Activated naive CD4-positive, alpha-beta T cell treated with anti-CD3 and anti-CD28 coated beads, Interleukin-2, amount 50 U/mL, for 72 hours (primary cell): Measurements from ENCODE around the gene STK38. TPM values are rescaled to one million over a fixed set of nuclear protein-coding genes. Genes with fewer than 3 reads are reported as not detected.
A peak's percentile ranks its signal among the peaks of the same experiment; 100 is the strongest.

ENCODE experiments used
- ATAC-seq, 2 donors: fragments of 150-1000 bp; cut with Tn5 transposase; 2 replicates each; pipeline ENCODE4 v1.10.0; 2021; ENCODE audit warnings: mild to moderate bottlenecking in 2 of 2, moderate library complexity in 2 of 2
- DNase-seq, 2 donors: peaks; one replicate each; pipeline ENCODE4 v3.0.0; 2021 to 2022; ENCODE audit warnings: low spot score in 2 of 2
- H3K27ac Mint-ChIP-seq, 2 donors: one replicate each; pipeline ENCODE4 v1.8.0; 2022; ENCODE audit warnings: mild to moderate bottlenecking in 2 of 2, mixed read lengths in 2 of 2
- H3K36me3 Mint-ChIP-seq, 2 donors: one replicate each; pipeline ENCODE4 v1.8.0; 2022; ENCODE audit warnings: mixed read lengths in 2 of 2
- H3K9me3 Mint-ChIP-seq, 2 donors: one replicate each; pipeline ENCODE4 v1.8.0; 2022; ENCODE audit warnings: mixed read lengths in 2 of 2
- total RNA-seq, 2 donors: library from RNA; stranded (reverse); gene quantifications; one replicate each; pipeline ENCODE4 v1.2.3, GENCODE V29; 2022

STK38 gene
- total RNA-seq, 2 donors from 2014 or later = 25.7 to 27.3 TPM

- no peaks in the 10 kb centered on the region for H3K9me3 Mint-ChIP-seq
- ATAC-seq = no peak
- DNase-seq = no peak
- peaks cover 0 to 54% of the 10 kb centered on the region in 2 donors for H3K36me3 Mint-ChIP-seq
- peak overlapping the region in 1 of 2 donors; percentile 92 for H3K27ac Mint-ChIP-seq
These were observed 32.5 kb downstream of the STK38 start for GRCh38 chr6:36514554-36515456.

GRCh38 chr6:36510365-36510764, 36.9 kb downstream of the STK38 start:
- Mint-ChIP-seq H3K27ac (peak overlapping the region in 1 of 2 donors; percentile 68), H3K9me3 (no peaks in the 10 kb centered on the region), H3K36me3 (peaks cover 3 to 69% of the 10 kb centered on the region in 2 donors)
- no peak for ATAC-seq
- DNase-seq = no peak

GRCh38 chr6:36508532-36508931, 38.7 kb downstream of the STK38 start:
- ATAC-seq (no peak), DNase-seq (no peak)
- H3K9me3 Mint-ChIP-seq = no peaks in the 10 kb centered on the region
- no peak overlapping the region for H3K27ac Mint-ChIP-seq
- peaks cover 6 to 60% of the 10 kb centered on the region in 2 donors for H3K36me3 Mint-ChIP-seq

GRCh38 chr6:36506611-36507010, 40.7 kb downstream of the STK38 start:
- H3K36me3 Mint-ChIP-seq = peaks cover 6 to 51% of the 10 kb centered on the region in 2 donors
- peak; percentile 38 to 56 for ATAC-seq

GRCh38 chr6:36505744-36506534, 41.3 kb downstream of the STK38 start:
- Mint-ChIP-seq H3K27ac (peak overlapping the region; percentile 33 to 79), H3K9me3 (no peaks in the 10 kb centered on the region), H3K36me3 (peaks cover 6 to 45% of the 10 kb centered on the region in 2 donors)
- DNase-seq (no peak), ATAC-seq (peak in 1 of 2 donors; percentile 31)

More at GRCh38 chr6:36506611-36507010, 40.7 kb downstream of the STK38 start:
- Mint-ChIP-seq H3K27ac (peak overlapping the region in 1 of 2 donors; percentile 33), H3K9me3 (no peaks in the 10 kb centered on the region)
- DNase-seq = no peak

GRCh38 chr6:36504982-36505381, 42.3 kb downstream of the STK38 start:
- Mint-ChIP-seq H3K36me3 (peaks cover 6 to 35% of the 10 kb centered on the region in 2 donors), H3K9me3 (no peaks in the 10 kb centered on the region), H3K27ac (no peak overlapping the region)
- no peak for ATAC-seq
- no peak for DNase-seq

- DNase-seq (no peak), ATAC-seq (no peak)
- Mint-ChIP-seq H3K36me3 (peaks cover 6 to 30% of the 10 kb centered on the region in 2 donors), H3K9me3 (no peaks in the 10 kb centered on the region), H3K27ac (no peak overlapping the region)
These were observed 43.1 kb downstream of the STK38 start for GRCh38 chr6:36504181-36504580.

- H3K9me3 Mint-ChIP-seq = no peaks in the 10 kb centered on the region
- ATAC-seq (no peak), DNase-seq (no peak)
- H3K36me3 Mint-ChIP-seq = peaks cover 11 to 39% of the 10 kb centered on the region in 2 donors
- no peak overlapping the region for H3K27ac Mint-ChIP-seq
These were observed 45.6 kb downstream of the STK38 start for GRCh38 chr6:36501686-36502085.

- ATAC-seq (no peak), DNase-seq (no peak)
- H3K36me3 Mint-ChIP-seq = peaks cover 12 to 36% of the 10 kb centered on the region in 2 donors
- H3K9me3 Mint-ChIP-seq = no peaks in the 10 kb centered on the region
- H3K27ac Mint-ChIP-seq = no peak overlapping the region
These were observed 47.4 kb downstream of the STK38 start for GRCh38 chr6:36499918-36500317.

- H3K36me3 Mint-ChIP-seq = peaks cover 26 to 63% of the 10 kb centered on the region in 2 donors
- H3K27ac Mint-ChIP-seq = no peak overlapping the region
- DNase-seq = no peak
- ATAC-seq = no peak
- H3K9me3 Mint-ChIP-seq = no peaks in the 10 kb centered on the region
These were observed 52.2 kb downstream of the STK38 start for GRCh38 chr6:36495086-36495485.

- H3K9me3 Mint-ChIP-seq = no peaks in the 10 kb centered on the region
- H3K36me3 Mint-ChIP-seq = peaks cover 29 to 67% of the 10 kb centered on the region in 2 donors
- no peak for ATAC-seq
These were observed 53.4 kb downstream of the STK38 start for GRCh38 chr6:36493859-36494258.

GRCh38 chr6:36493319-36493718, 54.0 kb downstream of the STK38 start:
- DNase-seq (no peak), ATAC-seq (no peak)
- H3K27ac Mint-ChIP-seq = peak overlapping the region; percentile 20 to 39

More at GRCh38 chr6:36493859-36494258, 53.4 kb downstream of the STK38 start:
- H3K27ac Mint-ChIP-seq = peak overlapping the region; percentile 20 to 39
- DNase-seq = no peak

GRCh38 chr6:36492621-36493020, 54.7 kb downstream of the STK38 start:
- peak overlapping the region; percentile 45 to 62 for H3K27ac Mint-ChIP-seq

More at GRCh38 chr6:36493319-36493718, 54.0 kb downstream of the STK38 start:
- Mint-ChIP-seq H3K36me3 (peaks cover 29 to 65% of the 10 kb centered on the region in 2 donors), H3K9me3 (no peaks in the 10 kb centered on the region)

GRCh38 chr6:36492092-36492491, 55.2 kb downstream of the STK38 start:
- H3K36me3 Mint-ChIP-seq = peaks cover 24 to 57% of the 10 kb centered on the region in 2 donors
- DNase-seq (no peak), ATAC-seq (no peak)
- H3K27ac Mint-ChIP-seq = peak overlapping the region; percentile 45 to 62
- H3K9me3 Mint-ChIP-seq = no peaks in the 10 kb centered on the region

More at GRCh38 chr6:36492621-36493020, 54.7 kb downstream of the STK38 start:
- H3K36me3 Mint-ChIP-seq = peaks cover 29 to 61% of the 10 kb centered on the region in 2 donors
- no peaks in the 10 kb centered on the region for H3K9me3 Mint-ChIP-seq
- no peak for DNase-seq
- peak in 1 of 2 donors; percentile 25 for ATAC-seq

GRCh38 chr6:36491378-36491965, 55.8 kb downstream of the STK38 start:
- H3K27ac Mint-ChIP-seq = peak overlapping the region in 1 of 2 donors; percentile 62
- H3K36me3 Mint-ChIP-seq = peaks cover 24 to 57% of the 10 kb centered on the region in 2 donors
- ATAC-seq (no peak), DNase-seq (no peak)
- no peaks in the 10 kb centered on the region for H3K9me3 Mint-ChIP-seq

- H3K9me3 Mint-ChIP-seq = no peaks in the 10 kb centered on the region
- DNase-seq (no peak), ATAC-seq (no peak)
- H3K36me3 Mint-ChIP-seq = peaks cover 21 to 54% of the 10 kb centered on the region in 2 donors
- H3K27ac Mint-ChIP-seq = no peak overlapping the region
These were observed 57.9 kb downstream of the STK38 start for GRCh38 chr6:36489426-36489825.
